A549 treated with AZD2906 at 1 μM for 4 hours (cell line): ENCODE results near the gene SEMA4C. TPM values are rescaled to one million over a fixed set of nuclear protein-coding genes. Genes with fewer than 3 reads are reported as not detected.

ENCODE experiments used
- total RNA-seq: library from RNA; stranded (reverse); fragments of 200-300 nt; extraction: Qiagen RNA extraction; gene quantifications from 5 replicates; pipeline ENCODE4 v1.2.3, GENCODE V29; 2022

Gene SEMA4C
- 16.4 to 19.9 TPM (median 18.6 TPM) in 5 replicates for total RNA-seq

GRCh38 chr2:96869822-96870625 is at the start of gene SEMA4C:
Gene SEMA4C, minus strand, starts transcription at chr2:96870080. Its CDS starts 2,194 bp downstream, at chr2:96867886.

GRCh38 chr2:96857667-96858372 is 12.1 kb downstream of the SEMA4C start, which contains the start of gene ANKRD39:
Gene ANKRD39, minus strand, starts transcription at chr2:96858016. Its CDS starts 29 bp downstream, at chr2:96857987.

GRCh38 chr2:96843538-96844268 is 26.2 kb downstream of the SEMA4C start, which contains the start of gene ANKRD23:
Gene ANKRD23, minus strand, starts transcription at chr2:96844021. Its CDS starts 29 bp downstream, at chr2:96843992.

GRCh38 chr2:96816127-96816835 is 53.6 kb downstream of the SEMA4C start, which contains the start of gene CNNM3:
Gene CNNM3, plus strand, starts transcription at chr2:96816268. Its CDS starts 10 bp downstream, at chr2:96816278.

Other genes with a start within 250 kb of the SEMA4C start
- gene KANSL3, start 231.8 kb downstream of the SEMA4C start, total RNA-seq: 21.6 to 24.3 TPM (median 22.3 TPM) in 5 replicates
- gene FER1L5, start 227.3 kb downstream of the SEMA4C start, total RNA-seq: 0.01 TPM in 1 of 5 replicates, not detected in the others
- gene LMAN2L, start 130.0 kb downstream of the SEMA4C start, total RNA-seq: 19.1 to 21.2 TPM (median 20.3 TPM) in 5 replicates
- 8.4 to 10.2 TPM (median 9.9 TPM) in 5 replicates for gene CNNM4, start 109.2 kb downstream of the SEMA4C start, total RNA-seq
- 9.3 to 12.8 TPM (median 11.3 TPM) in 5 replicates for gene CNNM3, start 53.8 kb downstream of the SEMA4C start, total RNA-seq
- 1.2 to 2.1 TPM (median 1.7 TPM) in 5 replicates for gene ANKRD23, start 26.1 kb downstream of the SEMA4C start, total RNA-seq
- gene ANKRD39, start 12.1 kb downstream of the SEMA4C start, total RNA-seq: 17.7 to 21.9 TPM (median 19.6 TPM) in 5 replicates
- not detected in 5 replicates for gene FAM178B, start 116.5 kb upstream of the SEMA4C start, total RNA-seq
- 11.5 to 13.5 TPM (median 12.2 TPM) in 5 replicates for gene FAHD2B, start 224.8 kb upstream of the SEMA4C start, total RNA-seq
- 4.7 to 7.2 TPM (median 6.0 TPM) in 5 replicates for gene ANKRD36, start 243.1 kb upstream of the SEMA4C start, total RNA-seq